ENCODE data around the gene MCUB.

DNA sequence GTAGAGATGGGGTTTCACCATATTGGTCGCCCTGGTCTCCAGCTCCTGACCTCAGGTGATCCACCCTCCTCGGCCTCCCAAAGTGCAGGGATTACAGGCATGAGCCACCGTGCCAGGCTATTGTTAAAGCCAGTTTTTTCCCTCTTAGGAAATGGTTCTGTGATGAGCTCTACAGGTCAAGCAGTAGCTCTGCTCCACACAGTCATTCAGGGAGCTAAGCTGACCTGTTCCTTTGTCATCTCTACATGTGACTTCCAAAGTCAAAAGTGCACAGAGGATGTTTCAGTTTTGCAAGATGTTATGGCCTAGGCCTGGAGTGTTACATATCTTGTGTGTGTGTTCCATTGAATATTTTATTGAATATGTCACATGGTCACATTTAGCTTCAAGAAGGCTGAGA lies 11.4 kb downstream of the MCUB start:
- TF ChIP-seq EZH2 (IDR thresholded peaks at IDR 0.05; ENCODE audit: insufficient read depth, poor library complexity, severe bottlenecking) (no peak), EZH2phosphoT487 (IDR thresholded peaks at IDR 0.05; ENCODE audit: insufficient read depth, low read depth) (no peak)

Data from GM23248 (cell line).